Heart left ventricle (tissue), 16 donors: ENCODE measurements around the gene MARS1. TPM values are rescaled to one million over a fixed set of nuclear protein-coding genes. Genes with fewer than 3 reads are reported as not detected.

Experiments
- ATAC-seq, 4 donors: fragments of 200-7000 bp; cut with Tn5 transposase; one replicate each; pipeline ENCODE4 v1.9.1; 2020 to 2022; ENCODE audit warnings: moderate library complexity in 4 of 4, mild to moderate bottlenecking in 3 of 4, moderate number of reproducible peaks in 1 of 4
- DNase-seq, 5 donors: peaks; one replicate each; pipeline ENCODE4 v3.0.0-alpha.2; 2020
- H3K27ac ChIP-seq, 12 donors: fragments of 200-600 bp; sonication (generic) in 4 of 12; one replicate each; pipeline versions ENCODE4 v1.5.0 to v1.8.0; 2016 to 2022; ENCODE audit warnings: mild to moderate bottlenecking in 2 of 12
- H3K27me3 ChIP-seq, 9 donors: fragments of 200-600 bp; sonication (generic) in 2 of 9; one replicate each; pipeline versions ENCODE4 v1.5.1 to v1.8.0; 2016 to 2022; ENCODE audit warnings: mild to moderate bottlenecking in 3 of 9
- H3K36me3 ChIP-seq, 9 donors: fragments of 200-600 bp; sonication (generic) in 2 of 9; one replicate each; pipeline versions ENCODE4 v1.5.0 to v1.8.0; 2018 to 2022; ENCODE audit warnings: mild to moderate bottlenecking in 2 of 9
- H3K4me1 ChIP-seq, 12 donors: fragments of 200-600 bp; sonication (generic) in 4 of 12; one replicate each; pipeline versions ENCODE4 v1.5.0 to v1.8.0; 2016 to 2022; ENCODE audit warnings: mild to moderate bottlenecking in 3 of 12
- H3K4me3 ChIP-seq, 12 donors: fragments of 200-600 bp; sonication (generic) in 4 of 12; one replicate each; pipeline versions ENCODE4 v1.5.0 to v1.8.0; 2017 to 2022; ENCODE audit warnings: mild to moderate bottlenecking in 9 of 12, moderate library complexity in 4 of 12
- H3K9me3 ChIP-seq, 12 donors: fragments of 200-600 bp; sonication (generic) in 4 of 12; one replicate each; pipeline versions ENCODE4 v1.5.0 to v1.8.0; 2016 to 2022; ENCODE audit warnings: mild to moderate bottlenecking in 1 of 12
- POLR2A ChIP-seq, 2 donors: fragments of 450-650 bp; IDR thresholded peaks; one replicate each; pipeline ENCODE4 v1.6.1; 2017; ENCODE audit warnings: antibody characterized with exemption in 2 of 2, mild to moderate bottlenecking in 2 of 2, moderate library complexity in 2 of 2
- WGBS, 4 donors: extraction: QIAGEN DNeasy Blood & Tissue Kit in 2 of 4; methylation state at CpG; one replicate each; pipeline versions ENCODE4 v1.1.5 to v1.1.7; 2013 to 2018; 5-methylcytosine and 5-hydroxymethylcytosine counted together
- intact Hi-C, 10 donors: fragments of 100-400 bp; cut with DNase I; formaldehyde crosslinking; loops; one replicate each; pipeline versions ENCODE4 v1.11.1 to v1.14.2; 2022
- polyA plus RNA-seq, 2 donors: library from polyadenylated mRNA; stranded (reverse); fragments of 200-250 nt; gene quantifications; one replicate each; pipeline ENCODE4 v1.2.3, GENCODE V29; 2013
- total RNA-seq, 9 donors: library from RNA; depleted of rRNA in 2 of 9; stranded (reverse); fragments of >200 nt in 2 of 9; fragmentation: NEBNext Ultra II Directional in 3 of 9; extraction: Animal tissue kit (Norgen Biotek cat#: 25700) in 3 of 9; gene quantifications; one replicate each; pipeline versions ENCODE4 v1.1.0 to v1.2.4, GENCODE V29; 2016 to 2023
- TF ChIP-seq, protein P1 (sequence below), 12 donors: fragments of 200-600 bp; sonication (generic) in 4 of 12; IDR thresholded peaks; one replicate each; pipeline versions ENCODE4 v1.5.0 to v1.8.0; 2018 to 2022; ENCODE audit warnings: antibody characterized with exemption in 12 of 12, mild to moderate bottlenecking in 5 of 12
- donor health status: ischemic (EF 13 %, LVEDD 7.1; RV severe dilation, severe dysfunction).
- donor health status: healthy with polysubstance abuse.
- donor health status: DM: no; HTN: yes; CAD: no.
- donor health status: DM: no; HTN: no; CAD: no.
- donor health status: ischemic (EF 25% LVEDD 6.9; RV normal size, moderate dysfunction).
- donor health status: ischemic (EF 25% LVEDD 5.7; RV mildly dilated, moderate dysfunction).
- donor health status: healthy.
- donor health status: DM: yes; HTN: yes; CAD: no.
- donor health status: ischemic (EF 35%, LVEDD 5.7; RV mildly dilated, moderate dysfunction).
- donor health status: nonischemic (EF 11% LVEDD 7.7; RV severe dilation, severe dysfunction).
- donor health status: DM: yes; HTN: yes; CAD: no.
- donor health status: PGD.
- donor health status: ischemic (EF 29% LVEDD 5.4; RV normal size, mild dysfunction).
- donor health status: nonischemic (EF 23%, LVEDD 6.1; RV moderate dilation, normal function).

Gene MARS1
- total and polyA plus RNA-seq, 11 donors = 36.8 to 109 (median 74.9) TPM

DNA sequence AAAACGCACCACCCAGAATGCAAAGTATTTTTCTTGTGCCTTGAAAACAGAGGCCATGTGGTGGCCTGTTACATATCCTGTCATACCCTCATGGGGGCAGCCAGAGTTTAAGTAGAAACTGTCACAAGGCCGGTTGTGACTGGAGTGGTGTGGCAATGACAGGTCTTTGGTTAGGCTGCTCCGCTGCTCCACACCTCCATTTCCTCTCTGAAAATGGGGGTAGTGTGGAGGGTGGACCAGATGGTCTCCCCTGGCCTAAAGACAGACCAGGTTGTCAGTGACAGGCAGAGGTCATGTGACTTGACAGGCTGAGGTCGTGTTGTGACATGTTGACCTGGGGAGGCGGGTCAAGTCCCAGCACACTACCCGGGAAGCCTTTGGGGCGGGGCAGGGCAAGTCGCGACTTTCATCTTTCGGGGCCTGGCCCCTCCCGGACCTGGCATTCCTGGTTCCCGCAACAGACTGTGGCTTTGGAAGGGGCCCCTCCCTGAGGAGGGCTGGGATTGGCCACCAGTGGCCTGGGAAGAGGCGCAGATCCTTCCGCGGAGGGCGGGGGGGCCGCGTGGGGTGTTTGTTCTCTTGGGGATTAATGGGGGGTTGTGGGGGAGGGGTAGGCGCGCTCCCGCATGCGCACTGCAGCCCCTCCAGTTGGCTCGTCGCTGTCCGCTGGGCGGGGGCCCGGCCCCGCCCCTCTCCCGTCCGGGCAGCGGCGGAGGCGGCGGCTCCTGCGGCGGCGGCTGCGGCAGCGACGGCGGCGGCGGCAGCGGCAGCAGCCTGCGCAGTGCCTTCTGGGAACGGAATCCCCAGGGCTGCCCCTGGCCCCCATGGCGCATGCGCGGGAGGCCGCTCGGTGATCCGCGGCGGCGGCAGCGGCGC, 34.4 kb downstream of the MARS1 start, which contains the start of gene MBD6:
Gene MBD6, plus strand, starts transcription at position 814 of the 876 bp plus-strand sequence. CDS start 1,480 bp downstream, outside the sequence.
- H3K4me3 ChIP-seq = peak within 1 kb of the TSS; percentile 54 to 94 (median 83)
- DNase-seq (peak; percentile 92 to 96 (median 95)), ATAC-seq (peak; percentile 10 to 52 (median 44))
- TF ChIP-seq POLR2A (IDR thresholded peaks at IDR 0.05) = no peak
- TF ChIP-seq, protein P1, sequence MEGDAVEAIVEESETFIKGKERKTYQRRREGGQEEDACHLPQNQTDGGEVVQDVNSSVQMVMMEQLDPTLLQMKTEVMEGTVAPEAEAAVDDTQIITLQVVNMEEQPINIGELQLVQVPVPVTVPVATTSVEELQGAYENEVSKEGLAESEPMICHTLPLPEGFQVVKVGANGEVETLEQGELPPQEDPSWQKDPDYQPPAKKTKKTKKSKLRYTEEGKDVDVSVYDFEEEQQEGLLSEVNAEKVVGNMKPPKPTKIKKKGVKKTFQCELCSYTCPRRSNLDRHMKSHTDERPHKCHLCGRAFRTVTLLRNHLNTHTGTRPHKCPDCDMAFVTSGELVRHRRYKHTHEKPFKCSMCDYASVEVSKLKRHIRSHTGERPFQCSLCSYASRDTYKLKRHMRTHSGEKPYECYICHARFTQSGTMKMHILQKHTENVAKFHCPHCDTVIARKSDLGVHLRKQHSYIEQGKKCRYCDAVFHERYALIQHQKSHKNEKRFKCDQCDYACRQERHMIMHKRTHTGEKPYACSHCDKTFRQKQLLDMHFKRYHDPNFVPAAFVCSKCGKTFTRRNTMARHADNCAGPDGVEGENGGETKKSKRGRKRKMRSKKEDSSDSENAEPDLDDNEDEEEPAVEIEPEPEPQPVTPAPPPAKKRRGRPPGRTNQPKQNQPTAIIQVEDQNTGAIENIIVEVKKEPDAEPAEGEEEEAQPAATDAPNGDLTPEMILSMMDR (IDR thresholded peaks at IDR 0.05) = no peak
- peaks cover 0 to 62% (median 56%) of the 10 kb centered on the region in 12 donors for H3K4me1 ChIP-seq
- H3K9me3 ChIP-seq = no peaks in the 10 kb centered on the region
- 0 to 2% (median 1%) methylated on average over 9 to 57 of the region's 57 CpGs for WGBS, 4 donors
- peaks cover 0 to 53% (median 36%) of the 10 kb centered on the region in 9 donors for H3K36me3 ChIP-seq
- no peaks in the 10 kb centered on the region for H3K27me3 ChIP-seq
- peak within 1 kb of the TSS; percentile 94 to 100 (median 98) for H3K27ac ChIP-seq
- intact Hi-C loops = loop anchor here in 2 of 10 donors (2.0 kb wide), 1 partner anchor 25 kb away; the partner anchor contains the start of gene DCTN2 (in 2 of the 2)

DNA sequence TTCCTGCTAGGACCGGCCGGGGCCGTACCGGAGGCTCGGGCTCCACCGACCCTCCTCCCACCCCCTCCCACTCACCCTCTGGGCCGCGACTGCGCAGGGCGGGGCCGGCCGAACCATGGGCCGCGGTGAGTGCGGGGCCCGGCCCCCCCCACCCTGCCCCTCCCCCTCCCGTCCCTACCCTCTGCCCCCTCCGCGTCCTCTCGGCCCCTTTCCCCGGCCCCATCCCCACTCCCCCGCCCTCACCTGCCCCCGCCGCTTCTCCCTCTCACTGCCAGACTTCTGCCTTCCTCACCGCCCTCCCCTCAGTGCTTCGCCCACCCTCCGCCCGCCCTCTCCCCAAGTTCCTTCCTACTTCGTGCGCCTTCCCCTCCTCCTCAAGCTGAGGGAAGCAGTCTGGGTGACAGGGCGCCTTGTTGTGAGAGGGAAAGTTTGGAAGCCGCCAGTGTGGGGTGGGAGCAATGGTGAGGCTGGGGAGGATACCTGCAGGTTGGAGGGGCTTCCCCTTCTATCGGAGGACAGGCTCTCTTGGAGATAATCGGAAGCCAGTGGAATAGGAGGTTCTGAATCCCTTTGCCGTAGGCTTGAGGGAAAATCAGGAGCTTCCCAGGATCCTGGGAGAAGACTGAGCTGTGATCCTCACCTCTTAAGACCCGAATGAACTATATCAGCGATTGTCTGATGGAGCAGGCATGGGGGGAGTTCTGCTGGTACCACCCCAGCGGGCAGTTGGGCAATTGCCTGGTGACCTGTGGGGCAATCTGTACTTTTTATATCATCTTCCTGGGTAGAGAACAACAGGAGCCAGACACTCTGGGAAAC, 35.2 kb downstream of the MARS1 start:
- peak overlapping the region; percentile 94 to 100 (median 98) for H3K27ac ChIP-seq
- DNase-seq = peak; percentile 77 to 79 (median 78)
- TF ChIP-seq POLR2A (IDR thresholded peaks at IDR 0.05) = peak in 1 of 2 donors; percentile 26
- TF ChIP-seq, protein P1 (IDR thresholded peaks at IDR 0.05) = no peak
- WGBS, 4 donors = 0 to 2% (median 1%) methylated on average over 11 to 37 of the region's 38 CpGs
- H3K36me3 ChIP-seq = peaks cover 0 to 53% (median 37%) of the 10 kb centered on the region in 9 donors
- peaks cover 0 to 55% (median 47%) of the 10 kb centered on the region in 12 donors for H3K4me1 ChIP-seq
- peak overlapping the region; percentile 54 to 94 (median 83) for H3K4me3 ChIP-seq
- H3K27me3 ChIP-seq = no peaks in the 10 kb centered on the region
- intact Hi-C loops = loop anchor here in 2 of 10 donors (2.0 kb wide), 1 partner anchor 24 kb away; the partner anchor contains the start of gene DCTN2 (in 2 of the 2)
- no peaks in the 10 kb centered on the region for H3K9me3 ChIP-seq
- ATAC-seq = peak in 2 of 4 donors; percentile 0 to 2

DNA sequence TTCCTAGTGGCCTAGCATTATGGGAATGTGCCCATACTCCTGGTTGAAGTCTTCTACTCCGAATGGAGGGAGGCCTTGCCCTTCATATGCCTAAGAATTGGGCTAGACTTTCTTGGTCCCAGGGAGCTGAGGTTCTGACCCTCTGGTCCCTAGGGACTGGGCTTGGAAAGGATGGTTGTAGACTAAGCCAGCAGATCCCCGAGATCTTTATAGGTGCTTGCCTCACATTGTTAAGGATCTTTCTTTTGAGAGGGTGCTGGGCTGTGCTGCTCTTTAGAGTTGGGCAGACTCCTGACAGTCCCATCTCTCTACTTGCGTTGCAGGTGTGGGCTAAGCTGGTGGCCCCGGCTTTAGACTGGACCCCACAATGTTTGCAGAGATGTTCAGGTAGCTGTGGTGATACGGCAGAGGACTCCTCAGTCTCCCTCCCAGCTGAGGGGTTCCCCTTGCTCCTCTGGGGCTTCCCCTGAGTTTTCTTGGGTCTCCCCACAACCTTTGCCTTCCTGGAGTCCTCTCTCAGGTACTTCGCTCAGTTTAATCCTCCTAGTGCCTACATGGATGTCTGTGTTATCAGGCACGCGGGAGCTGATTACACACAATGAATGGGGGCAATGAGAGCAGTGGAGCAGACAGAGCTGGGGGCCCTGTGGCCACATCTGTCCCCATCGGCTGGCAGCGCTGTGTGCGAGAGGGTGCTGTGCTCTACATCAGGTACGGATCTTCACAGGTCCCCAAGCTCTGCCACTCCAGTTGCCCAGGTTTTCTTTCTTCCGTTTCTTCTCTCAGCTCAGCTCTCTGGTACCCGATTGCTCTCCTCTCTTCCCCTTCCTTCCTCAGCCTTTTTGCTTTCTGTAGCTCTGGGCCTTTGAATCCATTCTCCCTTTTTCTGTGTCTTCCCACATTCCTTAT, 36.1 kb downstream of the MARS1 start:
- Histone ChIP-seq H3K36me3 (peaks cover 0 to 53% (median 46%) of the 10 kb centered on the region in 9 donors), H3K9me3 (no peaks in the 10 kb centered on the region), H3K4me1 (peaks cover 0 to 47% (median 39%) of the 10 kb centered on the region in 12 donors), H3K27ac (peak overlapping the region; percentile 94 to 100 (median 98)), H3K4me3 (peak overlapping the region; percentile 54 to 94 (median 83)), H3K27me3 (no peaks in the 10 kb centered on the region)
- TF ChIP-seq POLR2A (IDR thresholded peaks at IDR 0.05) = no peak
- TF ChIP-seq, protein P1 (IDR thresholded peaks at IDR 0.05) = no peak
- ATAC-seq (no peak), DNase-seq (no peak)
- intact Hi-C loops = loop anchor here in 2 of 10 donors (2.0 kb wide), 1 partner anchor 23 kb away; the partner anchor contains the start of gene DCTN2 (in 2 of the 2)
- WGBS, 4 donors = 63 to 66% (median 64%) methylated on average over 14 of the region's 14 CpGs
